Limb (tissue), 2 donors: ENCODE results near the gene FAM83C.

ENCODE experiments used
- DNase-seq, 2 donors: peaks; one replicate each; pipeline ENCODE4 v3.0.0-alpha.2; 2016; ENCODE audit errors: extremely low spot score in 2 of 2

Gene FAM83C

DNA sequence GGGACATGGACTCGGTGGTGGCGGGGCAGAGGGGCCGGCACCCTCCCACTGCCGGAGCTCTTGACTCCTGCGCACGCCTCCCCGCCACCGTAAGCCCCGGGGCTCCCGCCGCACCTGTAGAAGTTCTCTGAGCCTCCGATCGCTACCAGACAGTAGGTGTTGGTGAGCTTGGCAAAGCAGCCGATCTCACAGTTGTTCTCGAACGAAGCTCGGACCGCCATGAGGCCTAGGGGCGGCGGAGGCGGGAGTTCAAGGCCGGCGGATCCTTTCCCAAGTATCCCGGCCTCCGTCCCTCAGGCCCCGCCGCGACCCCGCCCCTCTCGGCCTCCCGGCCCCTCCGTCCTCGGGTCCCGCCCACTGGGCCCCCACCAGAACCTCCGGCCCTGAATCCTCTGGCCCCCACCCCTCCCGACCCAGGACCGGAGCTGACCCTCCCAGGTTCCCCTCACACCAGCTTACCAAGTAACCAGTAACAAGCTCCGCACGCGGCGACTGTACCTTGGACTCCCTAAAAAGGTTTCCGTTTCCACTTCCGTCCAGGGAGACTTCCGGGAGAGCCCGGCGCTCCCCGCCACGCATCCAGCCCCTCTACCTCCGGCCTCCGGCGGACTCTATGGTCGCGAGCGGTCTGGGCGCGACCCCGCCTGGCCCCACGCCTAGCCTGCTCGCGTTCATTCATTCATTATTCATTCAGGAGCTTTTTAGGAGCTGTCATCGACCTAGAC is 7.8 kb downstream of the FAM83C start, which contains the start of gene EIF6:
TSS of gene EIF6 (minus strand) at position 506 of the 725 bp plus-strand sequence. CDS start at position 221, 285 bp downstream.
- DNase-seq: peak; percentile 92 to 93

- no peak for DNase-seq
These were observed 8.6 kb downstream of the FAM83C start for GRCh38 chr20:35283441-35284266.

DNA sequence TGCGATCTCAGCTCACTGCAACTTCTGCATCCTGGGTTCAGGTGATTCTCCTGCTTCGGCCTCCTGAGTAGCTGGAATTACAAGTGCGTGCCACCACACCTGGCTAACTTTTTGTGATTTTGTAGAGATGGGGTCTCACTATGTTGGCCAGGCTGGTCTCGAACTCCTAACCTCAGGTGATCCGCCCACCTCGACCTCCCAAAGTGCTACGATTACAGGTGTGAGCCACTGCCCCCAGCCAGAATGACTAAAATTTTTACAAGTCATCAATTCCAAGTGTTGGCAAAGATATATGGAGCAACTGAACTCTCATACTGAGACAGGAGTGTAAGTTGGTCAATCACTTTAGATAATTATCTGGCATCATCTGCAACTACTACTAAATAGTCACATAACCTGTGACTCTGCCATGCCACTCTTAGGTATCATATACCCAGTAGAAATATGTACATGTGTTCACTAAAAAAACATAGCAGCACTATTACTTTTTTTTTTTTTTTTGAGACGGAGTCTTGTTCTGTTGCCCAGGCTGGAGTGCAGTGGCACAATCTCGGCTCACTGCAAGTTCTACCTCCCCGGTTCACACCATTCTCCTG is 10.6 kb downstream of the FAM83C start:
- no peak for DNase-seq

DNA sequence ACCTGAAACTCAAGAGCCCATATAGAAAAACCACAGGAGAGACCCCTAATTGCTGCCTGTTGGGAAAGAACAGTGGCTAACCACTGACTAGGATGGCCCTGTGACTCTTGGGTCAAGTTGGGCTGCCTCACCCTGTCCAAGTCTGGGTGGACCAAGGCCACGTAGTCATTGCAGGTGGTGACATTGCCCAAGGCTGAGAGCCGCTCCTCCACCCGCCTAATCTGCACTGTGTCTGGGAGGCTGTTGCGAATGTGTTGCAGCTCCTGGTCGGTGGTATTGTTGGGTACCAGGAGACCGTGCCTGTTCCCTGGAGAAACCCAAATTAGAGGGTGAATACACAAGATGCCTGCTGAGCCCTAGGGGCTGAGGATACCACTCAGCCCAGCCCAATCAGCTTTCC is 11.7 kb downstream of the FAM83C start:
- DNase-seq: no peak

- no peak for DNase-seq
These were observed 12.6 kb downstream of the FAM83C start for GRCh38 chr20:35279533-35280174.

DNA sequence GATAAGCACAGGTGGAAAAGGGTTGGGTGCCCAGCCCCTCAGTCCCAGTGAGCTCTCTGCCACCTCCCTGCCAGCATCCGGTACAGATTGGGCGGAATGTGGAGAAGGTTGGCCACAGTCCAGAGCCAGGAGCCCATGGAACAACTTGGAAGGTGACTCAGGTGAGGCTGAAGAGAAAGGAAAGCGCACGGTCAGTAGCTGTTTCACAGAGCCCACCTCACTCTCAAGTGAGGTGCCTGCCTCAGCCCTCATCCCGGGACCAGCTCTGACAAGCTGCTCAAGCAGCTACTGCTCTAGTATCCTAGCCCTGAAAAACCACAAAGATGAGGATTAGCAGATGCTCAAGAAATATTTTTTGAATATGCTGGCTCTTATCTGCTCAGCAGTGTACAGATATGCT is 13.2 kb downstream of the FAM83C start:
- no peak for DNase-seq

DNA sequence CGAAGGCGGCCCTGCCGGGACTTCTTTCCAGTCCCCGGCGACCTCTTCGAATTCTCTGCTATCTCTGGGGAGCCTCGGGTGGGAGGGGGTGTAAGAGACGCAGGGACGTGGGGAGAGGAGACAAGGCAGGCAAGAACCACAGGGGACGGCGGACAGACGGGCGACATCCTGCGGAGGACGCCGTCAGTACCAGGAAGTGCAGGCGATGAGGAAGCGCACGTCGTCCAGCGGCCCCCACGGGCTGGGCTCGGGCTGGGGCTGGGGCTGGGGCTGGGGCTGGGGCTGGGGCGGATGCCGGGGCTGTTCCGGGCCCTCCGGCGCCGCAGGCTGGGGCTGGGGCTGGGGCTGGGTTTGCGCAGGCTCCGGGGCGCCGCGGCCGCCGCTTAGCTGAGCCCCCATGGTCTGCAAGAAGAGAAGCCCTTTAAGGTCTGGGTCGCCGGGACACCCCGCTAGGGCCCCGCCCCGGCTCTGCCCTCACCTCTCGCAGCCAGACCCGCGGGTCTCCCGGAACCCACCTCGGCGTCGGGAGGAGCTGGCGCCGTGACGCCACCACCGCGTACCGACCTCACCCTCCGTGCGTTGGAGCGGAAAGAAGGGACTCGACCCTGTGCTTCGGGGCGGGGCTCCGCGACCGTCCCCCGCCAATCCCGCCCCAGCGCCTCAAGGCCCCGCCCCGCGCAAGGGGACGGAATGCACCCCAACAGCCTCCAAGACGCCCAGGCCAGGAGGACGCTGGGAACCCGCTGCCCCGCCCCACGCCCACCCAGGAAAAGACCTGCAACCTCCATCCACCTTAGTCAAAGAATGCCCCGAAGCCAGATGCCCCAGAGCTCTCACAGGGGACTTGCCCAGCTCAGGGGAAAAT is 14.5 kb downstream of the FAM83C start, which contains the start of gene MMP24OS:
TSS of gene MMP24OS (minus strand) at position 592 of the 865 bp plus-strand sequence. CDS start at position 399, 193 bp downstream.
- peak; percentile 86 to 87 for DNase-seq

DNA sequence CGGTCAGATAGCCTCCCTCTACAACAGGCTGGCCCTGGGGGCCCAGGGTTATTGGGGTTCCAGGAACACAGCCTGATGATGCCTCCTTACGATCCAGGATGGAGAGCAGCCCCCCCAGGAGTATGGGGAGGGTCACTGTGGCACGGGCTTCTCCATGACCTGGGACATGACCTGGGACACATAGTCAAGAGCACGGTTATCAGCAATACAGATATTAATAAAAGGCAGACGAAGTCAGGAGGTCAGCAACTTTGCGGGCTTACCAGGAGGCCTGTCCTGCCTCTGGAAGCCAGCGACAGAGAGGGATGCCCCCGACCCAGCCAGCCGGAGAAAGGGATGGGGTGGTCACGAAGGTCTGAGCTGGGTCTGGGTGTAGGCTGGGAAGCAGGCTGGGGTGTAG is 15.1 kb downstream of the FAM83C start:
- DNase-seq: no peak

DNA sequence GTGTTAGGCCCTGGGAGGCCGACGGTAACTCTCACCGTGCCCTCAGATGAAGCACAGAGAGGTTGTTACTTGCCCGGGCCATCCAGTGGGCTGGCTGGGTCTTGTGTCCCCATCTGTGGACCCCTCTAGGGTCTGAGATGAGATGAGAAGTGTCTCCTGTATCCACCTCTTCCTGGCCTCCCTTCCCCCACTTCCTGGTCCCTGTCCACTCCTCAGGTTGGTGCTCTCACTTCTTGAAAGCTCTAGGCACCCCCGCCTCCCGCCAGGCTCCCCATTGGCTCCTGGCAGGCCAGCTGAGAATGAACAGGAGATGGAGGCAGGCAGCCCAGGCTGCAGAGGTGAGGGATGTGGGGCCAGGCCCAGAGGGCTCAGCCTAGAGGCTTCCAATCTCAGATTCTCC is 15.8 kb downstream of the FAM83C start:
- no peak for DNase-seq

- DNase-seq: no peak
These were observed 16.4 kb downstream of the FAM83C start for GRCh38 chr20:35275741-35276251.

DNA sequence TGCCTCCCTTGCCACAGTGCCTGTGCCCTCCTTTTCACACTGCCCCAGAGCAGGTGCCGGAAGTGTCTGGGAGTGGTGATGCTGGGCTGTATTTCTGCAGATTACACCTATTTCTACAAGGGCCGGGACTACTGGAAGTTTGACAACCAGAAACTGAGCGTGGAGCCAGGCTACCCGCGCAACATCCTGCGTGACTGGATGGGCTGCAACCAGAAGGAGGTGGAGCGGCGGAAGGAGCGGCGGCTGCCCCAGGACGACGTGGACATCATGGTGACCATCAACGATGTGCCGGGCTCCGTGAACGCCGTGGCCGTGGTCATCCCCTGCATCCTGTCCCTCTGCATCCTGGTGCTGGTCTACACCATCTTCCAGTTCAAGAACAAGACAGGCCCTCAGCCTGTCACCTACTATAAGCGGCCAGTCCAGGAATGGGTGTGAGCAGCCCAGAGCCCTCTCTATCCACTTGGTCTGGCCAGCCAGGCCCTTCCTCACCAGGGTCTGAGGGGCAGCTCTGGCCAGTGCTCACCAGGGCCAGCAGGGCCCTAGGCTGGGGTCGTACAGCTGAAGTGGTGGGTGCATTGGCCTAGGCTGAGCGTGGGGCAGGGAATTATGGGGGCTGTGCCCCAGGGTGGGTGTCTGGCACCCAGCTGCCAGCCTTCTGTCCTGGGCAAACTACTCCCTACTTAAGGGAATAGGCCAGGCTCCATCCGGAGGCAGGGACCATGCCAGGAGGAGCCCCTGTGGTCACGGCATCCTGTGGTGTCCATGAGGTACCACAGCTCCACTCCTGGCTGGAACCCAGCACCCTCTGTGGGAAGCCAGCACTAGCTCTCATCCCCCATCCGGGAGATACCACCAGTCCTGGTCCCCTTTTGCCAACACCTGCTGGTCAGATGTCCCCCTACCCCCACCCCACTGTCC is 17.8 kb downstream of the FAM83C start:
- no peak for DNase-seq

DNA sequence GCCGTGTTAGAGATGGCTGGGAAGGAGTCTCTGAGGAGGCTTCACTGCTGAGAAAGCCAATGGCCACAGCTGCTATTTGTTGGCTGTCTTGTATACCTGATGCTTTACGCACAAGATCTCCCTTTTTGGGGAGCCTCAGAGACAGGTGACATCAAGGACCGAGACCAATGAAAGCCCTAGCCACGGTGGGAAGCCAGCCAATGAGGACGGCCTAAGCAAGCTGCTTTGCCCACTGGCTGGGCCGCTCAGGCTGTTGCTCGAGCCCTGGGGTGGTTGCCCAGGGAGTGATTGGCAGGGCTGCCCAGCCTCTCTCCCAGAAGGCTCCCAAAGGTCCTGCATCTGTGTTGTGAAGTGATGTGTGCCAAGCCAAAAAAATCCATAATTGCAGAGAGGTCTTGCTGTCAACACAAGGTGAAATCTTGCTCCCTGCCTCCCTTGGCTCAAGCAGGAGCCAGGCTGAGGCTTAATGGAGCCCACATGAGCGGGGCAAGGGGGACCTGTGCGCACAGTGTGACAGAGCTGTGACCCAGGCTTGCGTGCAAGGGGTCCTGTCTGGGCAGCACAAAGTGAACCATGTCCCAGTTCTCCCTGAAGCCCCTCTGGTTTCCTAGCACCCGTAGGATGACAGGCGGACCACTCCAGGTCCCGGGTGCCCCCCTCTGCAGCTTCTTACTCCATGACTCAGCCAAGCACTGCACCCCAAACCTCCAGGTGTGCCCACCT is 18.6 kb downstream of the FAM83C start:
- DNase-seq: no peak

GRCh38 chr20:35271904-35272303 is 20.3 kb downstream of the FAM83C start:
- DNase-seq: no peak

DNA sequence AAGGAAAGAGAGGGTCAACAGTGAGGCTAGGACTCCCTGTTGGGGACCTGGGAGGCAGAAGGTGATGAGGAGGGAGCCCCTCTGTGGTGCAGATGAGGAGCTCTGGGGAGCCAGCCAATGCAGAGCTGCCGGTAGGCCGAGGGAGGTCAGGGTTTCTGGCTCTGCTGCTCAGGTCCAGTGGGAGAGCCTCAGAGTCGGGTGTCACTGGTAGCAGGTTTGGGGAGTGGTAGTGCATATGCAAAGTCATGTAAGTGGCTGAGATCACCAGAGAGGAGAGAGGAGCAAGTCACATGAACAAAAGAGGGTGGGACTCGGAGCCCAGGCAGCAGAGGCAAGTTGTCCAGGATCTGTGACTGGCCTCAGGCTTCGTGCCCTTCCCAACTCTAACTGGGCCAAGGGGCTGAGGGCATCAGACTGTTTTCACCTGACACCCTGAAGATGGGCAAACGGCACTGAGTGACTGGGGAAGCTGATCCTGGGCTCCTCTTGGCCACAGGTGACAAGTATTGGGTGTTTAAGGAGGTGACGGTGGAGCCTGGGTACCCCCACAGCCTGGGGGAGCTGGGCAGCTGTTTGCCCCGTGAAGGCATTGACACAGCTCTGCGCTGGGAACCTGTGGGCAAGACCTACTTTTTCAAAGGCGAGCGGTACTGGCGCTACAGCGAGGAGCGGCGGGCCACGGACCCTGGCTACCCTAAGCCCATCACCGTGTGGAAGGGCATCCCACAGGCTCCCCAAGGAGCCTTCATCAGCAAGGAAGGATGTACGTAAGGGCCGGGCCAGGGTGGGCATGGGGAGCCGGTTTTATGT is 20.9 kb downstream of the FAM83C start:
- no peak for DNase-seq

DNA sequence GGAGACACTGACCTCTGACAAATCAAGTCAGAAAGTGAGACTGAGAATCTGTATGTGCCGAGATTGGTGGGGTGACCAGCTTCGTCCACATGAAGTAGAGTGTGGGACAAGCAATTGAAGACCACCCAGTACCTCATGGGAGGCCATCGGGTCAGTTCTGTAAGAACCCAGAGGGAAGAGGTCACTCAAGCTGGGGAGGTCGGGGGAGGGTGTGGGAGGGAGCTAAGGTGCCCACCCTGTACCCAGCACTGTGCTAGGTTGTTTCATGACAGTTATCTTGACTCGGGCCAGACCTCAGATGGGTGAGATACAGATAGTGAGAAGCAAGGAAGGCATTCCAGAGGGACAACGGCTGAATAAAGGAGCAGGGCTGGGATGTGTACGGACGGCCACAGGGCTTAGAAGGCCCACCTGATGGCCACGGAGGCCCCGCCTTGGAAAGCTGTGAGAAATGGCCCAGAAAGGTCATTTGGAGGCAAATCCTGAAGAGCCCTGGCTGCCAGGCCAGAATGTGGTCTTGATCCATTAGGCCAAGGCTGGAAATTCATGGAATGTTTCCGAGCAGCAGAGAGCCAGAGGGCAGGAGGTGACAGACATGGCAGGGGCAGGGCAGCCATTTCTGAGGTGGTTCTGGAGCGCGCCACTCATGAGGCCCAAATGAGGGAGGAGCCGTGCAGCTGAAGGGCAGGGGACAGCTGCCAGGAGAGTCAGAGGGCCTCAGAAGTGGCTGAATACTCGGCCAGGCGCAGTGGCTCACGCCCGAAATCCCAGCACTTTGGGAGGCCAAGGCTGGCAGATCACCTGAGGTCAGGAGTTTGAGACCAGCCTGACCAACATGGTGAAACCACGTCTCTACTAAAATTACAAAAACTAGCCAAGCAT is 22.0 kb downstream of the FAM83C start:
- no peak for DNase-seq

- peak; percentile 10 to 77 for DNase-seq
These were observed 23.0 kb downstream of the FAM83C start for GRCh38 chr20:35269055-35269781.
